Measurements from ENCODE around the gene PDGFB.
A peak's percentile ranks its signal among the peaks of the same experiment; 100 is the strongest.

PDGFB gene

DNA sequence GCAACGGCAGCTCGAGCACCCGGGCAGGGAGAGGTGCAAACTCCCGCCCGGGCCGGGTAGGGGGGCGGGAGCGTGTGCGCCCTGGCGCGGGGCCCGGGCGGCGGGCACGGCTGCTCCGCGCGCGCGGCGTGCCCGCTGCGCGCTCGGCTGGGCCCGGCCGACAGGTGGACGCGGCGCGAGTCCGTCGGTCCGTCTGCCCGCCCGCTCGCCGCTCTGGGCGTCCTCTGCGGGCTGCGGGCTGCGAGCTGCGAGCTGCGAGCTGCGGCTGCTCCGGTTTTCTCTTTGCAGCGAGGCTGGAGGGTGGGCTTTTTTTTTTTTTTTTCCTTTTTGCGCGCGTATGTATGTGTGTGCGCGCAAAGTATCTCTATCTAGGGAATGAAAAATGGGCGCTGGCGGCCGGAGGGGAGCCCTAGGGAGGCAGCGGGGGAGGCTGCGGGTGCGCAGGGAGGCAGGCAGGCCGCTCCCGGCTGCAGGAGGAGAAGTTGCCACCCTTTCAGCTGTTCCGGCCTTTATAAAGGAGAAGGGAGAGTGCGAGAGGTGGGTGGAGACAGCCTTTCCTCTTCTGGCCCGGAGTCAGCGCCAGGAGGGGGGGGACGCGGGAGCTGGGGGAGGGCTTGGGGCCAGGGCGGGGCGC lies at the start of gene PDGFB:
Gene PDGFB (minus strand): TSS at position 487 of the 634 bp plus-strand sequence. CDS start 1,019 bp downstream, outside the sequence.
- peak within 1 kb of the TSS; percentile 98 for H3K27ac ChIP-seq
- TF ChIP-seq, protein P1, sequence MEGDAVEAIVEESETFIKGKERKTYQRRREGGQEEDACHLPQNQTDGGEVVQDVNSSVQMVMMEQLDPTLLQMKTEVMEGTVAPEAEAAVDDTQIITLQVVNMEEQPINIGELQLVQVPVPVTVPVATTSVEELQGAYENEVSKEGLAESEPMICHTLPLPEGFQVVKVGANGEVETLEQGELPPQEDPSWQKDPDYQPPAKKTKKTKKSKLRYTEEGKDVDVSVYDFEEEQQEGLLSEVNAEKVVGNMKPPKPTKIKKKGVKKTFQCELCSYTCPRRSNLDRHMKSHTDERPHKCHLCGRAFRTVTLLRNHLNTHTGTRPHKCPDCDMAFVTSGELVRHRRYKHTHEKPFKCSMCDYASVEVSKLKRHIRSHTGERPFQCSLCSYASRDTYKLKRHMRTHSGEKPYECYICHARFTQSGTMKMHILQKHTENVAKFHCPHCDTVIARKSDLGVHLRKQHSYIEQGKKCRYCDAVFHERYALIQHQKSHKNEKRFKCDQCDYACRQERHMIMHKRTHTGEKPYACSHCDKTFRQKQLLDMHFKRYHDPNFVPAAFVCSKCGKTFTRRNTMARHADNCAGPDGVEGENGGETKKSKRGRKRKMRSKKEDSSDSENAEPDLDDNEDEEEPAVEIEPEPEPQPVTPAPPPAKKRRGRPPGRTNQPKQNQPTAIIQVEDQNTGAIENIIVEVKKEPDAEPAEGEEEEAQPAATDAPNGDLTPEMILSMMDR (conservative IDR thresholded peaks at IDR 0.05), result no peak

DNA sequence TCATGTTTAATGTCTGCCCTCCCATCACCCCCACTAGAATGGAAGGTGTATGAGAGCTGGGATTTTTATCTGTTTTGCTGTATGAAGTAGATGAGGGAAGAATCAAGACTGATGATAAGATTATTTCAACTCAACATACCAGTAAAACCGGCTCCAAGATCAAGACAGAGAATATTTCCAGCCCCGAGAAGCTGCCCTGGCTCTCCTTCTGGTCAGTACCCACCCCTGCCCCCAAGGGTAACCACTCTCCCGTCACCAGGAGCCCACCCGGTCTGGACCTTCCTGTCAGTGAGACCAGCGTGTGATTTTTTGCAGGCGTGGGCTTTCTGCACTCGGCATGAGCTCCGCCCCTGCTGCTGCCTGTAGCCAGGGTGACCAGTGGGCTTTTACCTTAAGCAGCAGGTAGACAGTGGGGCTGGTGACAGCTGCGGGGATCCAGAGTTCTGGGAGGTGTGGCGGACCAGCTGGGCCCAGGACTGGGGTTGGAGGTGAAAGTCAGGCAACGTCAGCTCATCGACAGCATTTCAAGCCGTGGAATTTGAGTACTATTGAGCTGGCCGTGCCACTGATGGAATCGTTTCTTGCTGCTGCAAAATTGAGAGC lies 49.1 kb upstream of the PDGFB start:
- H3K27ac ChIP-seq, result peak overlapping the region; percentile 84
- TF ChIP-seq, protein P1 (conservative IDR thresholded peaks at IDR 0.05), result no peak

DNA sequence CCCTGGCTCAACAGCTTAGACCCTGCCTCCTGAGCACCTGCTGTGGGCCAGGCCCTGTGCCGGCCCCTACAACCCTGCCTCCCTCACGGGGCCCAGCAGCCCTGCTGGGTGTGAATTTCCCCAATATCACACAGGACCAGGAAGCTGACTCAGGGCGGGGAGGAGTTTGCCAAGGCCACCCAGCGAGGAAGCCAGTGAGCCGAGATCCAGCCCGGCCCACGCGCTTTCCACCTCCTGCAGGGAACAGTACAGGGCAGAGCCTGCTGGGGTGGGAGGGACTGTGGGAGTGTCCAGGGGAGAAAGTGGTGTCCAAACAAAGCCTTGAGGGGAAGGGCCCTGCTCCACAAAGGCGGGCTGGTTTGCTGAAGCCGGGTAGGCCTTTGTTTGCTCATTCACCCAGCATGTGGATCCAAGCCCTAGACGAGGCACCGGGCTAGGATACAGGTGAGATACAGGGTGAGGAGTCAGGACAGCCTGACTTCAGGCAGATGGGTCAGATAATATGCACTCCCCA lies 47.8 kb upstream of the PDGFB start:
- TF ChIP-seq, protein P1 (conservative IDR thresholded peaks at IDR 0.05), result no peak
- peak overlapping the region; percentile 84 for H3K27ac ChIP-seq

DNA sequence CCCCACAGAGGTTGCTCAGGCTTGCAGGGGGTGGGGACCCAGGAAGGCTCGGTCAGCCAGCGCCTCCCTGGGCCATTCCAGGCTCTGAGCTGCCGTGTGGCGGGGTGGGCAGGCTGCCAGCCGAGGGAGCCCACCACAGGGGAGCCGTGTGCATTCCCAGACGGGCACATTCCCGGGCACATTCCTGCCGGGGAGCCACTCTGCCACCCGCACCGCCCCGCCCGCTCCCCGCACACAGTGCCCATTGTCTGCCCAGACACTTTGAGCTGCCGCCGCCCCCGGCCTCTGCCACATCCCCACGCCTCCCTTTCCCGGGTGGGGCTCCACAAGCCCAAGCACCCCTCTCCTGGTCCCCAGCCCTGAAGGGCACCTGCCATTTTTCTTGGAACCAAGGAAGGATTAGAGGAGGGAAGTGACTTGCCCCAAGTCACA lies 47.3 kb upstream of the PDGFB start:
- peak overlapping the region; percentile 84 for H3K27ac ChIP-seq
- TF ChIP-seq, protein P1 (conservative IDR thresholded peaks at IDR 0.05), result no peak

DNA sequence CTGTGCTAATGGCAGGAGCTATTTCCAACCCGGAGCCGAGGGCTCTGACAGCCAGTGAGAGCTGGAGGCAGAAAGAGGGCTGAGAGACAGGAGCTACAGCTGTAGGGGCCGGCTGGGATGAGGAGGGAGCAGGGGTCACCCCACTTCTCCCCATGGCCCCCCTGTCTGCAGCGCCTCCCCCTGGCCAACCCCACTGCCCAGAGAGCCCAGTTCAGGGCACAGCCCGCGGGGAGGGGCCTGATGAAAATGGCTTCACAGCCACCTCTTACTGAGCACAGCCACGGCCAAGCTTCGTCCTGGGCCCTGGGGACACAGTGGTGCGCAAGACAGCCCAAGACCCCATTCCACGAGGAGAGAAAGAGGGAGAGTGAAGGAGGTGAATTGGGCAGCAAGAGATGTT lies 46.7 kb upstream of the PDGFB start:
- TF ChIP-seq, protein P1 (conservative IDR thresholded peaks at IDR 0.05), result no peak
- H3K27ac ChIP-seq, result no peak overlapping the region

DNA sequence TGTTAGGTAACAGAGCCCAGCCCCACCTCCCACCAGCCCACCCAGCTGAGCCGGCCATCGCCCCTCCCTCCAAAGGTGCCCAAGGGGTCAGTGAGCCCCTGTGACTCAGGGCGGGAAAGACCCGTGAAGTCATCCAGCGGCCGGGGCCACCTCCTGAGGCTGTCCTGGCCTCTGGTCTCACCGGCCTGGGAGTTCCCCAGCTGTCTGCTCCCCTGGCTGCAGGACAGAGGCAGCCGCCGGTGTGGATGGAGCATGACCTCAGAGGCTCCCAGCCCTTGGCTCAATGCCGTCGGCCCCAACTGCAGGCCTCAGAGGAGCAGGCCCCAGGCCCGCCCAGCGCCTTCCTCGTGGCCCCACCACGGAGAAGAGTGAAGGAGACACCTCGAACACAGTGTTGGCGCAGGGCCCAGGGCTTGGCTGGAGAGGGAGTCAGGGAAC lies 46.0 kb upstream of the PDGFB start:
- H3K27ac ChIP-seq, result no peak overlapping the region
- TF ChIP-seq, protein P1 (conservative IDR thresholded peaks at IDR 0.05), result no peak

DNA sequence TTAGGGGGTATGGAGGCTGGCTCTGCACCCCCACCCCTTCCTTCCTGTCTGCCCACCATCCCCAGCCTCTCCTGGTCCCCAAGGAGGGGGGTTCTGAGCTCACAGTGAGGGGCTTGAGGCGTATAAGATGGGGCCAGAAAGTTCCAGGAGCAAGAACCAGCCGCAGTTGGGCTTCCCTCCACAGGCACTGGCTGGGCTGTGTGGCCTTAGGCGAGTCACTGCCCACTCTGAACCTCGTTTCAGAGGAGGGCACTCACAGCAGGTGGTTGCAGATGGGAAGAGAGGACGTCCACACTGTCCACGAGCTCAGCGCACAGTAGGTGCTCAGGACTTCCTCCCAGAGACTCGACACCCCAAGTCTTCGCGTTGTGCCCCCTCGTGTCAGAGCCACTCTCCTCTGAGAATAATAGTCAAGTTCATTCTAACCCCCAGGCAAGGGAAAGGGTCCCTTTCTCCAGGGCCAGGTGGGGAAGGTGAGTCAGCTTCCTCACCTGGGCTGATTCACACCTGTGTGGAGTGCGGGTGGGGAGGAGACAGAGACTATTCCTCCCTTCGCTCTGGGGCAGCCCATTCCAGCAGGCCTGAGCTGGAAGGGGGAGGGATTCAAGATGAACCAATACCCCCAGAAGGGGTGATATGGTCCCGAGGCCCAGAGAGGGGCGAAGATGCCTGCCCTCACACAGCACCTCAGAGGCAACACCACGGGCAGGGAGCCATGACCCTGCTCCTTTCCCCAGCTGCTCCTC lies 45.4 kb upstream of the PDGFB start:
- TF ChIP-seq, protein P1 (conservative IDR thresholded peaks at IDR 0.05), result no peak
- H3K27ac ChIP-seq, result no peak overlapping the region

All from VCaP (cell line).